ENCODE data around the gene CACNG6. TPM values are rescaled to one million over a fixed set of nuclear protein-coding genes. Genes with fewer than 3 reads are reported as not detected.

Gene CACNG6
- total RNA-seq, 4 donors from 2014 or later: not detected

DNA sequence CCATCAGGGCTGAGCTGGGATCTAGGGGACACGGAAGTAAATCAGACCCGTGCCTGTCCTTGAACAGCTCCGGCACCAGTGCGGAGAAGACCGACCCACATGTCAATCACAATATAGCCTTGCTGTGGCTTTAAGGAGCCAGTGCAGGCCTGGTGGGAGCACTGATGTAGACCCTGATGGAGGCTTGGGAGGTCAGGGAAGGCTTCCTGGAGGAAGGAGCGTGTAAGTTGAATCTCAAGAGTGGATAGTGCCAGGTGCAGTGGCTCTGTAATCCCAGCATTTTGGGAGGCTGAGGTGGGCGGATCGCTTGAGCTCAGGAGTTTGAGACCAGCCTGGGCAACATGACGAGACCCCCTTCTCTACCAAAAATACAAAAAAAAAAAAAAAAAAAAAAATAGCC, 39.5 kb upstream of the CACNG6 start:
- Histone ChIP-seq H3K4me3 (no peak overlapping the region), H3K4me1 (no peaks in the 10 kb centered on the region), H3K36me3 (no peaks in the 10 kb centered on the region), H3K27me3 (peaks cover 0 to 96% (median 6%) of the 10 kb centered on the region in 4 donors), H3K27ac (replicated peaks in 1 of 4) (no peak overlapping the region), H3K9me3 (no peaks in the 10 kb centered on the region)
- TF ChIP-seq EP300 (IDR thresholded peaks at IDR 0.05) (no peak), POLR2A (IDR thresholded peaks at IDR 0.05; ENCODE audit: low read depth) (no peak), POLR2AphosphoS5 (IDR thresholded peaks at IDR 0.05) (no peak)
- TF ChIP-seq, protein P1, sequence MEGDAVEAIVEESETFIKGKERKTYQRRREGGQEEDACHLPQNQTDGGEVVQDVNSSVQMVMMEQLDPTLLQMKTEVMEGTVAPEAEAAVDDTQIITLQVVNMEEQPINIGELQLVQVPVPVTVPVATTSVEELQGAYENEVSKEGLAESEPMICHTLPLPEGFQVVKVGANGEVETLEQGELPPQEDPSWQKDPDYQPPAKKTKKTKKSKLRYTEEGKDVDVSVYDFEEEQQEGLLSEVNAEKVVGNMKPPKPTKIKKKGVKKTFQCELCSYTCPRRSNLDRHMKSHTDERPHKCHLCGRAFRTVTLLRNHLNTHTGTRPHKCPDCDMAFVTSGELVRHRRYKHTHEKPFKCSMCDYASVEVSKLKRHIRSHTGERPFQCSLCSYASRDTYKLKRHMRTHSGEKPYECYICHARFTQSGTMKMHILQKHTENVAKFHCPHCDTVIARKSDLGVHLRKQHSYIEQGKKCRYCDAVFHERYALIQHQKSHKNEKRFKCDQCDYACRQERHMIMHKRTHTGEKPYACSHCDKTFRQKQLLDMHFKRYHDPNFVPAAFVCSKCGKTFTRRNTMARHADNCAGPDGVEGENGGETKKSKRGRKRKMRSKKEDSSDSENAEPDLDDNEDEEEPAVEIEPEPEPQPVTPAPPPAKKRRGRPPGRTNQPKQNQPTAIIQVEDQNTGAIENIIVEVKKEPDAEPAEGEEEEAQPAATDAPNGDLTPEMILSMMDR (IDR thresholded peaks at IDR 0.05): no peak
- intact Hi-C loops (cut with DNase I): no loop called here
- WGBS: 78% methylated on average over 9 of the region's 9 CpGs
- DNase-seq (ENCODE audit: extremely low spot score): no peak

DNA sequence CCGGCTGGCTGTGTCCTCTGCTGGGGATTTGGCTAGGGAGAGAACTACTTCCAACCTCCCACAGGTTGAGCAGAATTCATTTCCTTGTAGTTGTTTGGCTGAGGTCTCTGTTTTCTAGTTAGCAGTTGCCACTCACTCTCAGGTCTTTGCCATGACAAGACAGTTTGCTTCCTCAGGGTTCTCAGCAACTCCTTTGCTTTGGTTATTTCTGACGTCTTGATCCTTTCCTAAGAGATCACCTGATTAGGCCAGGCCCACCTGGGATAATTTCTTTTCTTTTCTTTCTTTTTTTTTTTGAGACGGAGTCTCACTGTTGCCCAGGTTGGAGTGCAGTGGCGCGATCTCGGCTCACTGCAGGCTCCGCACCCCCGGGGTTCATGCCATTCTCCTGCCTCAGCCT, 38.1 kb upstream of the CACNG6 start:
- intact Hi-C loops (cut with DNase I): no loop called here
- no peaks in the 10 kb centered on the region for H3K36me3 ChIP-seq
- no peak for DNase-seq (ENCODE audit: extremely low spot score)
- no peaks in the 10 kb centered on the region for H3K4me1 ChIP-seq
- no peak overlapping the region for H3K27ac ChIP-seq (replicated peaks in 1 of 4)
- H3K9me3 ChIP-seq: no peaks in the 10 kb centered on the region
- H3K27me3 ChIP-seq: peaks cover 0 to 96% (median 13%) of the 10 kb centered on the region in 4 donors
- TF ChIP-seq EP300 (IDR thresholded peaks at IDR 0.05) (no peak), POLR2A (IDR thresholded peaks at IDR 0.05; ENCODE audit: low read depth) (no peak), POLR2AphosphoS5 (IDR thresholded peaks at IDR 0.05) (no peak)
- TF ChIP-seq, protein P1 (IDR thresholded peaks at IDR 0.05): no peak
- no peak overlapping the region for H3K4me3 ChIP-seq
- 77% methylated on average over 8 of the region's 8 CpGs for WGBS

DNA sequence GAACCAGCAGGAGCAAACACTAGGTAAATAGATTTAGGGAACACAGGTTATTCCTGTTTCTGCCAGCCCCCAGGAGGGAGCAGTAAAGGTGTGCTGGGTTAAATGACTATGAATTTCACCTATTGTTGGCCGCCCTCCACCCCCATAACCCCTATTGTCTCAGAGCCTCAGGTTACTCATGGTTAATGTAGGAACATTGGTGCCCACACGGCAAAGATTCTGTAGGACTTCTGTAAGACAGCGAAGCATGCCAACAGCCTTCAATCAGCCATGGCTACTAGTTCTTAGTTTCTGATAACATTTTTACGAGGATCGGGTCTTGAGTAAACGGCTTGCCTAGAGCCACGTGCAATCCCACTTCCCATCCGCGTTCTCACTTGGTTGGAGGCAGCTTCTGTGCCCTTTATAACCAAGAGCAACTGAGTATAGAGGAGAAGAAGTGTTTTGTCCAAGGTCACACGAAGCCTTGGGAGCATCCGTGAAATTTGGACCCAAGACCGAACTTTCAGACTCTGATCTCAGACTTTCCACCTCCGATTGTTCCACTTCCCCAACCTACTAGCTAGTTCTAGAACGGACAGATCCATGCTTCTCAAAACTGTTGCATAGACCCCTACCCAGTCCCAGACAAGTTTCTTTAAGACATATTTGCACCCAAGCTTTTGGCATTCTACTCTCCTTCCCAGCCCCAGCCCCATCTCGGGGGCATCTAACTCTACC, 33.8 kb upstream of the CACNG6 start:
- Histone ChIP-seq H3K36me3 (no peaks in the 10 kb centered on the region), H3K27ac (replicated peaks in 1 of 4) (no peak overlapping the region), H3K4me3 (no peak overlapping the region), H3K27me3 (peaks cover 0 to 98% (median 41%) of the 10 kb centered on the region in 4 donors), H3K9me3 (no peaks in the 10 kb centered on the region), H3K4me1 (no peaks in the 10 kb centered on the region)
- no peak for DNase-seq (ENCODE audit: extremely low spot score)
- WGBS: 11% methylated on average over 15 of the region's 15 CpGs
- no peak for TF ChIP-seq EP300 (IDR thresholded peaks at IDR 0.05)
- TF ChIP-seq, protein P1 (IDR thresholded peaks at IDR 0.05): no peak
- no peak for TF ChIP-seq POLR2AphosphoS5 (IDR thresholded peaks at IDR 0.05)
- intact Hi-C loops (cut with DNase I): no loop called here

DNA sequence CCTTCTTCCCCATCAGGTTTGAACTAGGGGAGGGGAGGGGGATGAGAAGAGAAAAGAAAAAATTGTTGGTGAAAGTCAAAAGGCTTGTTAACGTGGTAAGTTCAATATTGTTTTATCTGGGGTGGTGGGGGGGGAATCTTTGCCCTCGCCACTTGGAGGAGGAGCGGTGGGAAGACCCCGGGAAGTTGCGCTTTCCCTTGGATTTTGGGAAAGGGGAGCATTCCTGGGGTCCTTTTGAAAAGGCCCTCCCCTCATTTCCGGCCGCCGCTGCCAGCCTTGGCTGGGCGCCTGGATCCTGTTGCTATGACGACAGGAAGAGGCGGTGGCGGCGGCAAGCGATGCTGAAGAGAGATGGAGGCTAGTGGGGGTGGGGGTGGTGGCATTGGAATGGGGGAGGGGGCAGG, 33.3 kb upstream of the CACNG6 start:
- WGBS: 6% methylated on average over 6 of the region's 14 CpGs
- Histone ChIP-seq H3K4me3 (no peak overlapping the region), H3K4me1 (peaks cover 0 to 4% (median 2%) of the 10 kb centered on the region in 4 donors), H3K36me3 (no peaks in the 10 kb centered on the region), H3K27me3 (peaks cover 0 to 98% (median 45%) of the 10 kb centered on the region in 4 donors), H3K27ac (replicated peaks in 1 of 4) (no peak overlapping the region), H3K9me3 (no peaks in the 10 kb centered on the region)
- TF ChIP-seq POLR2A (IDR thresholded peaks at IDR 0.05; ENCODE audit: low read depth): no peak
- TF ChIP-seq POLR2AphosphoS5 (IDR thresholded peaks at IDR 0.05): no peak
- TF ChIP-seq, protein P1 (IDR thresholded peaks at IDR 0.05): no peak
- TF ChIP-seq EP300 (IDR thresholded peaks at IDR 0.05): no peak
- DNase-seq (ENCODE audit: extremely low spot score): no peak
- intact Hi-C loops (cut with DNase I): no loop called here
